ENCODE results near the gene ULK3. TPM values are rescaled to one million over a fixed set of nuclear protein-coding genes. Genes with fewer than 3 reads are reported as not detected.

The ULK3 gene
- total RNA-seq, 1 donor from 2014 or later, result 52.1 TPM

DNA sequence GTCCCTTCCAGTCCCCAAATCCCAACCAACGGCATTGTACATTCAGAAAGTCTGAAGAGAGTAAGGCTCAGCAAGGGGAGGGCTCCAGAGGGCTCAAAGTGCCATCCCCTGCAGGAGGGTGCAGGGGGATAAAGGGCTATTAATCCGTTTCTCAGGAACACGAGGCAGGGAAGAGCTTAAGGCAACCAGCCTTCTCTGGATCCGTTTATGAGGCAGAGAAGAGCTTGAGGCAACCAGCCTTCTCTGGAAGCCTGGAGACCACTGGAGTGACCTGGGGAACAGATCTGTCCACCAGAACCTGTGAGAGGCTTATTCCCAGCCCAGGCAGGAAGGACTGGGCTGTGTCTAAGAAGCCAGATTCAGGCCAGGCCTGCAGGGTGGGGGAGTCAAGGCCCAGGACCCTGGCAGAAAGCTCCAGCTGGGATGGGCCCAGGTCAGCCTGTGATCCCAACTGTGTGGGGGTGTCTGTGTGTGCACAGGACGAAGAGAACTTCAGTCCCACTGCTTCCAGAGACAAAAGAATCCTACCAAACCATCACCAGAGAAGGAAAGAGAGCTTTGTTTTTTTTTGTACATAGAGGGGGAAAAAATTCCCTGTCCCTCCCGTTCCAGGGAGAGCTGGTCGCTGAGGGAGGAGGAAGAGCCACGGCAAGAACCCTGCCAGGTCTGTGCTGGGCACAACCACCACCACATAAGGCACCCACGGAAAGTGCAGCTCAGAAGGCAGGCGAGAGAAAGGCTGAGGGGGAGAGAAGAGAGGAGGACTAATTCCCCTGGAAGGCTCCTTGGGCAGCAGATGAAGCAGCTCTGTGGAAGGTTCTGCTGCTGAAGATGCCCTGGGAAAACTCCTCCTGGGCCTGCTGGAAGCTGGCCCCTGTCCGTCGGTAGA, 1.6 kb upstream of the ULK3 start:
- Mint-ChIP-seq H3K27ac (peak overlapping the region; percentile 98), H3K36me3 (ENCODE audit: low read depth) (peaks cover 35% of the 10 kb centered on the region), H3K4me1 (ENCODE audit: low read depth) (peaks cover 54% of the 10 kb centered on the region), H3K4me3 (peak overlapping the region; percentile 76), H3K9me3 (no peaks in the 10 kb centered on the region), H3K27me3 (ENCODE audit: insufficient read depth) (no peaks in the 10 kb centered on the region)
- DNase-seq (ENCODE audit: low spot score), result no peak
- intact Hi-C loops (cut with micrococcal nuclease), result loop anchor here (1.0 to 5.0 kb wide), 4 partner anchors 44 to 147 kb away; partner anchors contain the start of genes EDC3 and FAM219B

DNA sequence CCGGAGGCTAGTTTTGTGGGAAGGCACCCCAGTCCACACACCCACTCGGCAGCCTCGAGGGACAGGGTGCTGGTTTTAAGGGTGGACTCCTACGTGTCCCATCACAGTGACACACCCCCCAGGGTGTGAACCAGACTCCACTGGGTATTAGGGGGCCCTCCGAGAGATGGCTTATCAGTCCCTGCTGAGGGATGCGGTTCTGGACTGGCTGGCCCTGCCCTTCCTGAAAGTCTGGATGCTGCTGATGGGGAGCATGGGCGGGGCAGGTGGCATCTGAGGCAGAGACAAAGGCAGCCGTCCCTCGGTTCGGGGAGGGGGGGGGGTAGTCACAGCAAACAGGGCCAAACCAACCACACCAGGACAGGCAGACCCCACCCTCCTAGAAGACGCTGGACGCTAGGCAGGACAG, 939 bp upstream of the ULK3 start:
- peak overlapping the region; percentile 98 for H3K27ac Mint-ChIP-seq
- H3K27me3 Mint-ChIP-seq (ENCODE audit: insufficient read depth), result no peaks in the 10 kb centered on the region
- peak overlapping the region; percentile 87 for H3K4me3 Mint-ChIP-seq
- peaks cover 54% of the 10 kb centered on the region for H3K4me1 Mint-ChIP-seq (ENCODE audit: low read depth)
- peaks cover 37% of the 10 kb centered on the region for H3K36me3 Mint-ChIP-seq (ENCODE audit: low read depth)
- no peaks in the 10 kb centered on the region for H3K9me3 Mint-ChIP-seq
- intact Hi-C loops (cut with micrococcal nuclease), result loop anchor here (1.0 to 5.0 kb wide), 8 partner anchors 18 to 147 kb away; partner anchors contain the start of genes COX5A, CPLX3, EDC3 and MPI
- DNase-seq (ENCODE audit: low spot score), result no peak

DNA sequence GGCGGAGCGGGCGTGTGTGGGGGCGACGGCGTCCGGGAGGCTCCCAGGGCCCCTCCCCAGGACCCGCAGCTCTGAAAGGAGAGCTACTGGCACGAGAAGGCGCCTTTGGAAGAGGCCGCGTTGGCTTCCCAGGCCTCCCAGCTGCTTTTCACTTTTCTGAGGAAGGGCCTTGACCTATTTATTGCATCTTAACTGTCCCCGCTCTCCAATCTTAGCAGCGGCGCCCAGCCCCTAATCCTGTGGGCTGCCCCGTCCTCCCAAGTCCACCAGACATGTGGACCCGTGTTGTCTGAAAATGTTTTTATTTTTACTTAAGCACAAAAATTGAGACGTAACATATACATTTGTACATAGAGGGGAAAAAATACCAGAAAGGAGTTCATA, 481 bp upstream of the ULK3 start:
- Mint-ChIP-seq H3K4me1 (ENCODE audit: low read depth) (peaks cover 54% of the 10 kb centered on the region), H3K27me3 (ENCODE audit: insufficient read depth) (no peaks in the 10 kb centered on the region)

DNA sequence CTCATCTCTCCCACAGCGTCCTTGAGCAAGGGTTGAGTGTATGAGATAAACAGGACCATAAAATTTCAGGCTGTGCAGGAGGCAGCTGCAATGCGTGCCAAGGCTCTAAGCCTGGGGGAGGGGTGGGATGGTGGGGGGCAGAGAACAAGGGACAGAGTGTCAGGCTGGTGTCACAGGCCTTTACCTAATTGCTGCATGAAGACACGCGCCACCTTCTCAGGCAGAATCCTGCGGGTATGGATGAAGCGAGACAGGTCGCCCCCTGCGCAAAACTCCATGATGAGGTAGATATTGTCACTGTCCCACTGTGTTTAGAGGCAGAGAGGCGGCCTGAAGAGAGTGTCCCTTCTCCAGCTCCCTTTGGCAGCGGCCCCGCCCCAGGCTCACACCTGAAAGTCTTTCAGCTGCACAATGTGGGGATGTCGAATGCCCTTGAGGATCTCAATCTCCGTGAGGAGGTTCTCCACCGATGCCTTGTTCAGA, 1.0 kb downstream of the ULK3 start:
- DNase-seq (ENCODE audit: low spot score), result no peak
- Mint-ChIP-seq H3K27me3 (ENCODE audit: insufficient read depth) (no peaks in the 10 kb centered on the region), H3K4me1 (ENCODE audit: low read depth) (peaks cover 45% of the 10 kb centered on the region), H3K4me3 (peak overlapping the region; percentile 92), H3K27ac (peak overlapping the region; percentile 45), H3K9me3 (no peaks in the 10 kb centered on the region), H3K36me3 (ENCODE audit: low read depth) (peaks cover 23% of the 10 kb centered on the region)
- intact Hi-C loops (cut with micrococcal nuclease), result loop anchor here (1.0 to 5.0 kb wide), 4 partner anchors 59 to 145 kb away; partner anchors contain the start of gene EDC3

More for the DNA sequence above, 481 bp upstream of the ULK3 start:
- Mint-ChIP-seq H3K9me3 (no peaks in the 10 kb centered on the region), H3K4me3 (peak overlapping the region; percentile 87), H3K27ac (peak overlapping the region; percentile 98), H3K36me3 (ENCODE audit: low read depth) (peaks cover 33% of the 10 kb centered on the region)
- no peak for DNase-seq (ENCODE audit: low spot score)
- intact Hi-C loops (cut with micrococcal nuclease), result loop anchor here (1.0 to 5.0 kb wide), 7 partner anchors 17 to 146 kb away; partner anchors contain the start of genes COX5A, CPLX3, EDC3 and MPI

GRCh38 chr15:74840851-74841775, 1.8 kb downstream of the ULK3 start:
- Mint-ChIP-seq H3K27me3 (ENCODE audit: insufficient read depth) (no peaks in the 10 kb centered on the region), H3K36me3 (ENCODE audit: low read depth) (peaks cover 23% of the 10 kb centered on the region), H3K27ac (peak overlapping the region; percentile 54), H3K4me1 (ENCODE audit: low read depth) (peaks cover 40% of the 10 kb centered on the region), H3K9me3 (no peaks in the 10 kb centered on the region), H3K4me3 (peak overlapping the region; percentile 92)
- intact Hi-C loops (cut with micrococcal nuclease), result loop anchor here (5.0 kb wide), 1 partner anchor 144 kb away; the partner anchor contains the start of gene EDC3
- no peak for DNase-seq (ENCODE audit: low spot score)

DNA sequence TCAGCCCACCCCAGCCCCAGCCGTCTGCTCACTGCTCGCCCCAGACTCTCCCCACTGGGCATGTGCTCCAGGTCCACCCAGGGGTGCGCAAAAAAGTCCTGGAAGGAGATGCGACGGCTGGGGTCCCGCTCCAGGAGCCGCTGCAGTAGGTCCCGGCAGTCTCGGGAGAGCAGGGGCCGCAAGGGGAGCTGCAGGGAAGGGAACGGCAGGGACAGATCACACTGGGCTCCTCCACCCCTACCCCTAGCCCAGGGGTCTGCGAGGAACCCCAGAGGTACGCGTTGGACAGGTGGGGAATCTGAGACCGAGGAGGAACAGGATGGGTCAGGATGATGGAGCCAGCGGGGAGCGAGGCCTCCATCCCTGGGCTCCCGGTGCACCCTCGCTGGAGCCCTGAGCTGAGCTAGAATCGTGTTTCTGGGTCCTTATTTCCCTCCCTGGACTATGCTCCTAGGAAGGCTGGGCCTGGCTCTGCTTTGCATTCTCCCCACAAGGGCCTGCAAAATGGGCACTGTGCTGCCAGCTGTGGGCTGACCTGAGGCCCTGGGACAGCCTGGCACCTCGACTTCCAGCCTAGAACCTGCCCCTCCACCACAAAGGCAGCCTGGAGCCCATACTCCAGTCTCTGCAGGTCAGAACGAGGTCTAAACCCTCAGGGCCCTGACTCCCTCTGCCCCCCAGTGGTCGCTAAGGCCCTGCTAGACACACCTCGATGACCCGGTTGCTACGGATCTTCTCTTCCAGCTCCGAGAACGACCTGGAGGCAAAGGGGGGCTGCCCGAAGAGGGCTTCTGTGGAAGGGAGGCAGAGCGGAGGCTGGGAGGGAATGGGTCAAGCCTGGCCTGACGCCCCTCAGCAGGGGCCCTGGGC, 3.2 kb downstream of the ULK3 start:
- no peak for DNase-seq (ENCODE audit: low spot score)
- H3K27ac Mint-ChIP-seq, result no peak overlapping the region
- H3K9me3 Mint-ChIP-seq, result no peaks in the 10 kb centered on the region
- intact Hi-C loops (cut with micrococcal nuclease), result loop anchor here (5.0 kb wide), 1 partner anchor 142 kb away; the partner anchor contains the start of gene EDC3
- H3K36me3 Mint-ChIP-seq (ENCODE audit: low read depth), result peaks cover 27% of the 10 kb centered on the region
- H3K27me3 Mint-ChIP-seq (ENCODE audit: insufficient read depth), result no peaks in the 10 kb centered on the region
- peaks cover 36% of the 10 kb centered on the region for H3K4me1 Mint-ChIP-seq (ENCODE audit: low read depth)
- H3K4me3 Mint-ChIP-seq, result no peak overlapping the region

DNA sequence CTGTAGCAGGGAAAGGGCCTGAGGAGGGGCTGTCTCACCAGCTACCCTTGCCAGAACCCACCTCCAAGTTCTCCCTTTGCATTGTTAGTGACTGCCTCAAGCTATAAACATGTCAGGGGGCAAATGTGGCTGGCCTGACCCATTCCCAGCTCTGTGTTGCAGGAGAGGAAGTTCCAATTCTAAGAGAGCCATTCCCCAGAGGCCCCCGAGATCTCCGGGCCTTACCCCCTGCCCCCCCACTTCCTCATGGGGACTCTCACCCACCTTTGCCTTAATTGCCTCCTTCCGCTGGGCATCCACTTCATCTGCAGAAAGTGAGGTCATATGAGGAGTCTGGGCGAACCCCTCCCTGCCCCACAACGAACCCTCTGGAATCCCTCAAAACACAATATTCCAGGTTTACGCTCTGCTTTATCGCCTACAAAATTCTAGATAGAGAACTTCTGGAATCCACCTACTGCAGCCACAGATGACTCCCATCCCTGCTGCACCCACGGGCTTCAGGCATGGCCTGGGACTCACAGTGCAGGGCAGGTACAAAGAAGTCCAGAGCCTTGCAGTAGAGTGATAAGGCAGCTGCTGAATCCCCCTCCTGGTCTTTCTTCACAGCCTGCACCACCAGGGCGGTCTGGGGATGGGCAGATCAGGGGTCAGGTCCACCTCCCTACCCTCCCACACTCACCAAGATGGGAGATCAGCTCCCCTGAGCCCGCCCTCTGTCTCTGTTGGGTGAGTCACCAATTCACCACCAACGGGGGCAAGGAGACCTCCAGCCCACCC, 4.0 kb downstream of the ULK3 start:
- Mint-ChIP-seq H3K36me3 (ENCODE audit: low read depth) (peaks cover 24% of the 10 kb centered on the region), H3K27ac (no peak overlapping the region), H3K4me3 (no peak overlapping the region), H3K4me1 (ENCODE audit: low read depth) (peaks cover 28% of the 10 kb centered on the region), H3K27me3 (ENCODE audit: insufficient read depth) (no peaks in the 10 kb centered on the region), H3K9me3 (no peaks in the 10 kb centered on the region)
- DNase-seq (ENCODE audit: low spot score), result no peak
- intact Hi-C loops (cut with micrococcal nuclease), result no loop called here

GRCh38 chr15:74838137-74838516, 4.8 kb downstream of the ULK3 start:
- H3K27me3 Mint-ChIP-seq (ENCODE audit: insufficient read depth), result no peaks in the 10 kb centered on the region
- H3K36me3 Mint-ChIP-seq (ENCODE audit: low read depth), result peaks cover 24% of the 10 kb centered on the region
- intact Hi-C loops (cut with micrococcal nuclease), result no loop called here
- no peak overlapping the region for H3K4me3 Mint-ChIP-seq
- no peaks in the 10 kb centered on the region for H3K9me3 Mint-ChIP-seq
- H3K4me1 Mint-ChIP-seq (ENCODE audit: low read depth), result peaks cover 28% of the 10 kb centered on the region
- DNase-seq (ENCODE audit: low spot score), result no peak
- H3K27ac Mint-ChIP-seq, result no peak overlapping the region

GRCh38 chr15:74837482-74838136, 5.3 kb downstream of the ULK3 start:
- Mint-ChIP-seq H3K27ac (no peak overlapping the region), H3K9me3 (no peaks in the 10 kb centered on the region), H3K4me3 (no peak overlapping the region), H3K36me3 (ENCODE audit: low read depth) (peaks cover 24% of the 10 kb centered on the region), H3K27me3 (ENCODE audit: insufficient read depth) (no peaks in the 10 kb centered on the region), H3K4me1 (ENCODE audit: low read depth) (peaks cover 26% of the 10 kb centered on the region)
- intact Hi-C loops (cut with micrococcal nuclease), result no loop called here
- no peak for DNase-seq (ENCODE audit: low spot score)

- peaks cover 19% of the 10 kb centered on the region for H3K4me1 Mint-ChIP-seq (ENCODE audit: low read depth)
- peaks cover 21% of the 10 kb centered on the region for H3K36me3 Mint-ChIP-seq (ENCODE audit: low read depth)
- no peak for DNase-seq (ENCODE audit: low spot score)
- no peaks in the 10 kb centered on the region for H3K9me3 Mint-ChIP-seq
- H3K27ac Mint-ChIP-seq, result no peak overlapping the region
- no peaks in the 10 kb centered on the region for H3K27me3 Mint-ChIP-seq (ENCODE audit: insufficient read depth)
- intact Hi-C loops (cut with micrococcal nuclease), result no loop called here
- no peak overlapping the region for H3K4me3 Mint-ChIP-seq
Measured at GRCh38 chr15:74836846-74837245, 6.1 kb downstream of the ULK3 start.

DNA sequence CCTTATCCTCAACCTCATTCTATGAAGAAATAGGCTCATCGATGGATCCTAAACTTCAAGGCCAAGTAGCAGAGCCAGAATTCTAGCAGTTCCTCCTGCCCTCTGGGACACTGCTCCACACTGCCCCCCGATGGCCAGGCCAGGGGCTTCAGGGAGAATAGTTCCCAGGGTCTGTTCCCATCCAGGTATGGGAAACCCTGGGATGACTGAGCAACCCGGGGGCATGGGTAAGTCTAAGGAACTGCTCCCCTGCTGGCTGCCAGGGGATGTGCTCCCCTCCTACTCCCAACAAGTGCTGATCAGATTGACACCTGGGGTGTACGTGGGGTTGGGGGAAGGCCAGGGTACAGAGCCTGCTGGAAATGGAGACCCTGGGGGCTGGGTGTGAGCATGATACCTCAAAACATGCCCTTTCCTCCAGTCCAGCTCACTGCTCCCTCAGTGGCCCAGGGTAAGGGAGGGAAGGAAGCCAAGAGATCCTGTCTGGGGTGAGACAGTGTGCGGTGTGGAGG, 7.6 kb downstream of the ULK3 start:
- H3K36me3 Mint-ChIP-seq (ENCODE audit: low read depth), result peaks cover 13% of the 10 kb centered on the region
- H3K4me1 Mint-ChIP-seq (ENCODE audit: low read depth), result peaks cover 8% of the 10 kb centered on the region
- peak; percentile 20 for DNase-seq (ENCODE audit: low spot score)
- H3K27me3 Mint-ChIP-seq (ENCODE audit: insufficient read depth), result no peaks in the 10 kb centered on the region
- intact Hi-C loops (cut with micrococcal nuclease), result loop anchor here (1.0 kb wide), 1 partner anchor 64 kb away; no protein-coding TSS in a partner anchor
- no peaks in the 10 kb centered on the region for H3K9me3 Mint-ChIP-seq
- no peak overlapping the region for H3K4me3 Mint-ChIP-seq
- H3K27ac Mint-ChIP-seq, result peak overlapping the region; percentile 20
